K562 (cell line): ENCODE data around the gene REEP3. TPM values are rescaled to one million over a fixed set of nuclear protein-coding genes. Genes with fewer than 3 reads are reported as not detected.

Experiments used
- BCOR ChIP-seq: fragments of 450-650 bp; IDR thresholded peaks from 2 replicates; pipeline ENCODE4 v1.6.1; 2016
- CBFA2T2 ChIP-seq: fragments of 450-650 bp; conservative IDR thresholded peaks from 2 replicates; pipeline ENCODE4 v1.6.1; 2017; ENCODE audit warnings: mild to moderate bottlenecking
- CC2D1A ChIP-seq: fragments of 450-650 bp; IDR thresholded peaks from 2 replicates; pipeline ENCODE4 v1.6.1; 2017; ENCODE audit warnings: mild to moderate bottlenecking
- CXXC5 ChIP-seq: fragments of 250-450 bp; sonication (Bioruptor Pico); IDR thresholded peaks from 2 replicates; pipeline ENCODE4 v1.8.0; 2022; ENCODE audit warnings: inconsistent platforms, mild to moderate bottlenecking, moderate library complexity
- FOXM1 ChIP-seq, 2 experiments: fragments of 450-650 bp in 1 of 2; sonication (generic) in 1 of 2; formaldehyde crosslinking in 1 of 2; IDR thresholded peaks; 2 replicates each; pipeline versions ENCODE4 v1.6.1 to v1.9.0; 2017 to 2022; ENCODE audit warnings: low read depth in 2 of 2, mild to moderate bottlenecking in 2 of 2, missing genetic modification reagents in 1 of 2, moderate library complexity in 1 of 2
- HDAC2 ChIP-seq: fragments of 450-650 bp; IDR thresholded peaks from 2 replicates; pipeline ENCODE4 v1.6.1; 2016; ENCODE audit warnings: mild to moderate bottlenecking
- HDAC8 ChIP-seq: fragments of 450-650 bp; IDR thresholded peaks from 2 replicates; pipeline ENCODE4 v1.6.1; 2016; ENCODE audit warnings: mild to moderate bottlenecking, missing genetic modification characterization, moderate library complexity, missing compliant biosample characterization
- HMG20B ChIP-seq: fragments of 250-450 bp; sonication (Bioruptor Pico); IDR thresholded peaks from 2 replicates; pipeline ENCODE4 v1.5.0; 2021; ENCODE audit warnings: mild to moderate bottlenecking
- JUN ChIP-seq, 2 experiments: sonication (generic) in 1 of 2; formaldehyde crosslinking in 1 of 2; IDR thresholded peaks; 2 replicates each; pipeline versions ENCODE4 v1.6.1 to v1.8.0; 2012 to 2022; ENCODE audit warnings: borderline replicate concordance in 2 of 2, mild to moderate bottlenecking in 2 of 2, improper control_type of control experiment in 1 of 2, low read depth in 1 of 2, low read length in 1 of 2, missing genetic modification reagents in 1 of 2
- KDM1A ChIP-seq, 2 experiments: fragments of 450-650 bp; IDR thresholded peaks; 2 replicates each; pipeline ENCODE4 v1.6.1; 2016; ENCODE audit warnings: mild to moderate bottlenecking in 2 of 2
- NCOR1 ChIP-seq: fragments of 450-650 bp; IDR thresholded peaks from 2 replicates; pipeline ENCODE4 v1.6.1; 2016; ENCODE audit warnings: mild to moderate bottlenecking, moderate library complexity
- NRF1 ChIP-seq, 2 experiments: fragments of 450-650 bp; IDR thresholded peaks in 1 of 2; conservative IDR thresholded peaks in 1 of 2; 2 replicates each; pipeline ENCODE4 v1.6.1; 2014; ENCODE audit warnings: mild to moderate bottlenecking in 2 of 2
- PHB2 ChIP-seq: fragments of 450-650 bp; IDR thresholded peaks from 2 replicates; pipeline ENCODE4 v1.6.1; 2017; ENCODE audit warnings: low read depth
- POLR2AphosphoS5 ChIP-seq: IDR thresholded peaks from 2 replicates; pipeline ENCODE4 v1.6.1; 2011; ENCODE audit warnings: mild to moderate bottlenecking, low read depth, low read length, moderate library complexity; ENCODE audit not compliant: control insufficient read depth, insufficient read depth
- PTRF ChIP-seq: fragments of 450-650 bp; IDR thresholded peaks from 2 replicates; pipeline ENCODE4 v1.6.1; 2016; ENCODE audit warnings: mild to moderate bottlenecking, missing genetic modification characterization, missing compliant biosample characterization
- RCOR1 ChIP-seq, 2 experiments: IDR thresholded peaks; 2 replicates each; pipeline ENCODE4 v1.6.1; 2012; ENCODE audit warnings: low read depth in 2 of 2, low read length in 2 of 2, borderline replicate concordance in 1 of 2, improper control_type of control experiment in 1 of 2
- RHOXF2B ChIP-seq: fragments of 250-450 bp; sonication (Bioruptor Pico); conservative IDR thresholded peaks from 2 replicates; pipeline ENCODE4 v1.5.1; 2021
- SMAD4 ChIP-seq: fragments of 250-450 bp; sonication (Bioruptor Pico); conservative IDR thresholded peaks from 2 replicates; pipeline ENCODE4 v1.8.0; 2021; ENCODE audit warnings: inconsistent platforms, mild to moderate bottlenecking, moderate library complexity
- SMARCE1 ChIP-seq: fragments of 450-650 bp; IDR thresholded peaks from 2 replicates; pipeline ENCODE4 v1.7.1; 2016; ENCODE audit warnings: mild to moderate bottlenecking
- STAT5A ChIP-seq: IDR thresholded peaks from 2 replicates; pipeline ENCODE4 v1.6.1; 2012; ENCODE audit warnings: low read length, inconsistent platforms, borderline replicate concordance
- TRIM24 ChIP-seq, 2 experiments: fragments of 450-650 bp; IDR thresholded peaks; 2 replicates each; pipeline ENCODE4 v1.6.1; 2016
- XRCC4 ChIP-seq: IDR thresholded peaks from one replicate; pipeline ENCODE4 v1.6.1; 2011; ENCODE audit not compliant: insufficient read depth, insufficient read length; ENCODE audit errors: extremely low read depth
- ZEB2 ChIP-seq: fragments of 450-650 bp; IDR thresholded peaks from 2 replicates; pipeline ENCODE4 v1.6.1; 2016
- ZNF217 ChIP-seq: sonication (generic); formaldehyde crosslinking; IDR thresholded peaks from 2 replicates; pipeline ENCODE4 v1.8.0; 2022; ENCODE audit warnings: mild to moderate bottlenecking, missing genetic modification reagents
- polyA plus RNA-seq, 8 experiments: library from polyadenylated mRNA; depleted of rRNA in 4 of 8; stranded (reverse) in 5 of 8; unstranded in 3 of 8; fragments of >200 nt; fragmentation: Nextera tagmentation in 2 of 8; fragmentation: Illumina TruSeq in 1 of 8; extraction: Ambion mirVana in 2 of 8; extraction: Trizol in 1 of 8; gene quantifications; 2 replicates each; pipeline versions ENCODE4 v1.2.1 to v1.2.3, GENCODE V29; 2011 to 2014; ENCODE audit warnings: inconsistent platforms in 1 of 8, missing spikeins in 1 of 8
- total RNA-seq, 7 experiments: library from RNA; depleted of rRNA in 6 of 7; stranded (reverse); fragments of >200 nt in 6 of 7; fragmentation: Illumina TruSeq in 2 of 7; extraction: Trizol in 2 of 7; gene quantifications; 2 replicates each; pipeline versions ENCODE4 v1.2.1 to v1.2.3, GENCODE V29; 2011 to 2021; ENCODE audit warnings: low replicate concordance in 1 of 7
- TF ChIP-seq, protein P1 (sequence below): fragments of 450-650 bp; IDR thresholded peaks from one replicate; pipeline ENCODE4 v1.6.1; 2018; ENCODE audit warnings: mild to moderate bottlenecking, moderate library complexity; ENCODE audit not compliant: partially characterized antibody
- TF ChIP-seq, protein P2 (sequence below): fragments of 150-350 bp; conservative IDR thresholded peaks from 2 replicates; pipeline ENCODE4 v1.6.1; 2014; ENCODE audit warnings: low read length
- TF ChIP-seq, protein P3 (sequence below): fragments of 450-650 bp; formaldehyde crosslinking; IDR thresholded peaks from 2 replicates; pipeline ENCODE4 v1.4.0; 2022; ENCODE audit warnings: missing genetic modification characterization

Gene REEP3
- total and polyA plus RNA-seq, 9 of the 15 experiments (the other 6 are each of a cell fraction or from before 2014, with no cell fraction given), result 3.4 to 13.4 (median 9.2) TPM

DNA sequence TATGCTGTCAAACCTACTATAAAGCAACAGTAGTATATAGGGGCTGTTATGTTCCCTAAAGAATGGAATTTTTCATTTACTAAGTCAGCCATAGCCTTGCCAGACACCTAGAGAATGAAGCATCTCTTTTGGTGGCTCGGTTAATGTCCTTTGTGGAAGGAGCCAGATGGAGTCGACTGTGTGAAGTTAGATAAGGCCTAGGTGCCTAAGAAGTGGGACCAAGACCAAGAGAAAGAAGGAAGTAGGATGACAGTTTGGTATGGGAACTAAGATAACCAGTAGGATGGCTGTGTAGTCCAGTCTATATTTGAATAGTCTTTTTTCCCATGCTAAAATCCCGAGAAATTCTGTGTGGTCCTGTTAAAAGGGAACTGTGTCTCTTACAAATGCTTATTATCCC is 62.2 kb downstream of the REEP3 start (continued):
- TF ChIP-seq, protein P1, sequence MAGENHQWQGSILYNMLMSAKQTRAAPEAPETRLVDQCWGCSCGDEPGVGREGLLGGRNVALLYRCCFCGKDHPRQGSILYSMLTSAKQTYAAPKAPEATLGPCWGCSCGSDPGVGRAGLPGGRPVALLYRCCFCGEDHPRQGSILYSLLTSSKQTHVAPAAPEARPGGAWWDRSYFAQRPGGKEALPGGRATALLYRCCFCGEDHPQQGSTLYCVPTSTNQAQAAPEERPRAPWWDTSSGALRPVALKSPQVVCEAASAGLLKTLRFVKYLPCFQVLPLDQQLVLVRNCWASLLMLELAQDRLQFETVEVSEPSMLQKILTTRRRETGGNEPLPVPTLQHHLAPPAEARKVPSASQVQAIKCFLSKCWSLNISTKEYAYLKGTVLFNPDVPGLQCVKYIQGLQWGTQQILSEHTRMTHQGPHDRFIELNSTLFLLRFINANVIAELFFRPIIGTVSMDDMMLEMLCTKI, result no peak
- TF ChIP-seq PTRF (tag), result no peak
- no peak for TF ChIP-seq XRCC4
- no peak for TF ChIP-seq ZNF217 (CRISPR knock-in tag)
- TF ChIP-seq FOXM1 (IDR thresholded peaks at IDR 0.05; ENCODE audit: low read depth), result peak; percentile 36; the same call in 1 of the 2 replicates
- TF ChIP-seq FOXM1 (CRISPR knock-in tag; IDR thresholded peaks at IDR 0.05; ENCODE audit: low read depth), result no peak
- no peak for TF ChIP-seq BCOR
- TF ChIP-seq RHOXF2B (CRISPR knock-in tag), result no peak
- peak; percentile 25 to 76; a peak in 3 of 4 replicates for TF ChIP-seq KDM1A (IDR thresholded peaks at IDR 0.05)
- no peak for TF ChIP-seq NRF1 (conservative IDR thresholded peaks at IDR 0.05 in 1 of 2, IDR thresholded peaks at IDR 0.05 in 1 of 2)
- peak; percentile 70; the same call in 1 of the 2 replicates for TF ChIP-seq SMARCE1
- TF ChIP-seq NCOR1, result peak; percentile 66
- 0 out of 2 replicates have a peak, but pooled peaks have one; percentile 35 for TF ChIP-seq SMAD4 (CRISPR knock-in tag)
- peak; percentile 89 for TF ChIP-seq ZEB2
- peak; percentile 75 for TF ChIP-seq CBFA2T2
- TF ChIP-seq HDAC8, result no peak
- TF ChIP-seq HDAC2, result peak; percentile 64
- TF ChIP-seq POLR2AphosphoS5, result peak; percentile 77
- no peak for TF ChIP-seq PHB2
- TF ChIP-seq, protein P2, sequence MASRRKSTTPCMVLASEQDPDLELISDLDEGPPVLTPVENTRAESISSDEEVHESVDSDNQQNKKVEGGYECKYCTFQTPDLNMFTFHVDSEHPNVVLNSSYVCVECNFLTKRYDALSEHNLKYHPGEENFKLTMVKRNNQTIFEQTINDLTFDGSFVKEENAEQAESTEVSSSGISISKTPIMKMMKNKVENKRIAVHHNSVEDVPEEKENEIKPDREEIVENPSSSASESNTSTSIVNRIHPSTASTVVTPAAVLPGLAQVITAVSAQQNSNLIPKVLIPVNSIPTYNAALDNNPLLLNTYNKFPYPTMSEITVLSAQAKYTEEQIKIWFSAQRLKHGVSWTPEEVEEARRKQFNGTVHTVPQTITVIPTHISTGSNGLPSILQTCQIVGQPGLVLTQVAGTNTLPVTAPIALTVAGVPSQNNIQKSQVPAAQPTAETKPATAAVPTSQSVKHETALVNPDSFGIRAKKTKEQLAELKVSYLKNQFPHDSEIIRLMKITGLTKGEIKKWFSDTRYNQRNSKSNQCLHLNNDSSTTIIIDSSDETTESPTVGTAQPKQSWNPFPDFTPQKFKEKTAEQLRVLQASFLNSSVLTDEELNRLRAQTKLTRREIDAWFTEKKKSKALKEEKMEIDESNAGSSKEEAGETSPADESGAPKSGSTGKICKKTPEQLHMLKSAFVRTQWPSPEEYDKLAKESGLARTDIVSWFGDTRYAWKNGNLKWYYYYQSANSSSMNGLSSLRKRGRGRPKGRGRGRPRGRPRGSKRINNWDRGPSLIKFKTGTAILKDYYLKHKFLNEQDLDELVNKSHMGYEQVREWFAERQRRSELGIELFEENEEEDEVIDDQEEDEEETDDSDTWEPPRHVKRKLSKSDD, result no peak
- peak; percentile 64; the same call in 1 of the 2 replicates for TF ChIP-seq CC2D1A
- no peak for TF ChIP-seq JUN (IDR thresholded peaks at IDR 0.05; ENCODE audit: borderline replicate concordance, low read depth, low read length)
- no peak for TF ChIP-seq JUN (CRISPR knock-in tag; IDR thresholded peaks at IDR 0.05; ENCODE audit: borderline replicate concordance)
- no peak for TF ChIP-seq HMG20B (CRISPR knock-in tag)
- TF ChIP-seq RCOR1 (IDR thresholded peaks at IDR 0.05; ENCODE audit: borderline replicate concordance in 1 of 2, low read depth in 2 of 2, low read length in 2 of 2), result peak; percentile 61 to 87; a peak in 3 of 4 replicates
- TF ChIP-seq CXXC5 (CRISPR knock-in tag), result 0 out of 2 replicates have a peak, but pooled peaks have one; percentile 18
- TF ChIP-seq TRIM24 (IDR thresholded peaks at IDR 0.05), result peak; percentile 58 to 73; a peak in 3 of 4 replicates
- TF ChIP-seq, protein P3, sequence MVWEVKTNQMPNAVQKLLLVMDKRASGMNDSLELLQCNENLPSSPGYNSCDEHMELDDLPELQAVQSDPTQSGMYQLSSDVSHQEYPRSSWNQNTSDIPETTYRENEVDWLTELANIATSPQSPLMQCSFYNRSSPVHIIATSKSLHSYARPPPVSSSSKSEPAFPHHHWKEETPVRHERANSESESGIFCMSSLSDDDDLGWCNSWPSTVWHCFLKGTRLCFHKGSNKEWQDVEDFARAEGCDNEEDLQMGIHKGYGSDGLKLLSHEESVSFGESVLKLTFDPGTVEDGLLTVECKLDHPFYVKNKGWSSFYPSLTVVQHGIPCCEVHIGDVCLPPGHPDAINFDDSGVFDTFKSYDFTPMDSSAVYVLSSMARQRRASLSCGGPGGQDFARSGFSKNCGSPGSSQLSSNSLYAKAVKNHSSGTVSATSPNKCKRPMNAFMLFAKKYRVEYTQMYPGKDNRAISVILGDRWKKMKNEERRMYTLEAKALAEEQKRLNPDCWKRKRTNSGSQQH (CRISPR knock-in tag), result no peak
- TF ChIP-seq STAT5A, result peak; percentile 55
